ENCODE results near the gene IDH3G. TPM values are rescaled to one million over a fixed set of nuclear protein-coding genes. Genes with fewer than 3 reads are reported as not detected.

IDH3G gene
- total and polyA plus RNA-seq, 2 donors (not counting 1 experiment from before 2014, with no cell fraction given): 62.8 to 122 TPM

DNA sequence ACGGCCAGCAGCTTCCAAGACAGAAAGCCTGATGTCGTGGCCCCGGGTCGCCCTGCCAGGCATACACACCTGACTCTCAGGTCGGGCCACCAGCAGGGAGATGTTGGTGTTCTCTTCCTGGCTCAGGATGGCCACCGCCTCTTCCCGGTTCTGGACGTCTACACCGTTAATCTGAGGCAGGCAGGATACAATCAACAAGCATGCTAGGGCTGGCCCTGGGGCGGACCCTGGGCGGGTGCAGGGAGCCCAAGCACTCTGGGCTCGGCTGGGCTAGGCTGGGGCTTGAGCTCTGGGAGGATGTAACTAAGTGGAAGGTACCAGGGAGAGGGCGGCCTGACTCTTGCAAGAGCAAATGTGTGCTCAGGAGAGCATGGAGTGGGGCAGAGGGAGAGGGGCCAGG lies 11.3 kb upstream of the IDH3G start:
- POLR2A ChIA-PET: no interaction called here
- H3K79me2 ChIP-seq (ENCODE audit: control insufficient read depth, insufficient read depth, low read length): no peaks in the 10 kb centered on the region
- no peaks in the 10 kb centered on the region for H3K9me3 Mint-ChIP-seq (ENCODE audit: insufficient read depth)
- H3K36me3 ChIP-seq (replicated peaks in 1 of 2; ENCODE audit: control extremely low read depth in 1 of 2, control insufficient read depth in 1 of 2, extremely low read depth in 1 of 2, insufficient read depth in 2 of 2, low read length in 1 of 2): no peaks in the 10 kb centered on the region
- ATAC-seq (ENCODE audit: low read depth) (no peak), DNase-seq (no peak)
- no peak overlapping the region for H3K9ac ChIP-seq (ENCODE audit: low read length)
- H3K27me3 Mint-ChIP-seq: no peaks in the 10 kb centered on the region
- H3K4me1 Mint-ChIP-seq: no peaks in the 10 kb centered on the region
- H4K20me1 ChIP-seq (ENCODE audit: control insufficient read depth, insufficient read depth, low read length, poor library complexity, severe bottlenecking): no peaks in the 10 kb centered on the region
- H3K9me3 ChIP-seq (ENCODE audit: control extremely low read depth in 1 of 3, control insufficient read depth in 2 of 3, insufficient read depth in 1 of 3, low read length in 2 of 3): no peaks in the 10 kb centered on the region
- H3K4me3 Mint-ChIP-seq: no peak overlapping the region
- H3K27ac Mint-ChIP-seq: no peak overlapping the region
- H3K27ac ChIP-seq (ENCODE audit: low read length in 2 of 2): no peak overlapping the region
- no peak for TF ChIP-seq EZH2 (IDR thresholded peaks at IDR 0.05; ENCODE audit: borderline replicate concordance, insufficient read depth, low read depth, low read length, poor library complexity, severe bottlenecking)
- TF ChIP-seq, protein P1, sequence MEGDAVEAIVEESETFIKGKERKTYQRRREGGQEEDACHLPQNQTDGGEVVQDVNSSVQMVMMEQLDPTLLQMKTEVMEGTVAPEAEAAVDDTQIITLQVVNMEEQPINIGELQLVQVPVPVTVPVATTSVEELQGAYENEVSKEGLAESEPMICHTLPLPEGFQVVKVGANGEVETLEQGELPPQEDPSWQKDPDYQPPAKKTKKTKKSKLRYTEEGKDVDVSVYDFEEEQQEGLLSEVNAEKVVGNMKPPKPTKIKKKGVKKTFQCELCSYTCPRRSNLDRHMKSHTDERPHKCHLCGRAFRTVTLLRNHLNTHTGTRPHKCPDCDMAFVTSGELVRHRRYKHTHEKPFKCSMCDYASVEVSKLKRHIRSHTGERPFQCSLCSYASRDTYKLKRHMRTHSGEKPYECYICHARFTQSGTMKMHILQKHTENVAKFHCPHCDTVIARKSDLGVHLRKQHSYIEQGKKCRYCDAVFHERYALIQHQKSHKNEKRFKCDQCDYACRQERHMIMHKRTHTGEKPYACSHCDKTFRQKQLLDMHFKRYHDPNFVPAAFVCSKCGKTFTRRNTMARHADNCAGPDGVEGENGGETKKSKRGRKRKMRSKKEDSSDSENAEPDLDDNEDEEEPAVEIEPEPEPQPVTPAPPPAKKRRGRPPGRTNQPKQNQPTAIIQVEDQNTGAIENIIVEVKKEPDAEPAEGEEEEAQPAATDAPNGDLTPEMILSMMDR (IDR thresholded peaks at IDR 0.05): no peak
- no peaks in the 10 kb centered on the region for H3K27me3 ChIP-seq (replicated peaks in 1 of 4; ENCODE audit: control extremely low read depth in 1 of 4, control insufficient read depth in 3 of 4, insufficient read depth in 4 of 4, low read length in 3 of 4)
- CTCF ChIA-PET: no interaction called here
- no peaks in the 10 kb centered on the region for H3K4me1 ChIP-seq (ENCODE audit: control insufficient read depth in 2 of 2, insufficient read depth in 2 of 2, low read length in 2 of 2)
- no peak overlapping the region for H2AFZ ChIP-seq (ENCODE audit: insufficient read depth, low read depth, low read length, poor library complexity, severe bottlenecking)
- intact Hi-C loops (cut with micrococcal nuclease): no loop called here
- H3K4me2 ChIP-seq (replicated peaks; ENCODE audit: low read depth, low read length, poor library complexity, severe bottlenecking): no peak overlapping the region
- no peak overlapping the region for H3K4me3 ChIP-seq (ENCODE audit: control extremely low read depth in 1 of 5, extremely low read depth in 1 of 5, insufficient read depth in 1 of 5, low read depth in 2 of 5, low read length in 4 of 5)
- WGBS (ENCODE audit: insufficient coverage): 88% methylated on average over 13 of the region's 13 CpGs

DNA sequence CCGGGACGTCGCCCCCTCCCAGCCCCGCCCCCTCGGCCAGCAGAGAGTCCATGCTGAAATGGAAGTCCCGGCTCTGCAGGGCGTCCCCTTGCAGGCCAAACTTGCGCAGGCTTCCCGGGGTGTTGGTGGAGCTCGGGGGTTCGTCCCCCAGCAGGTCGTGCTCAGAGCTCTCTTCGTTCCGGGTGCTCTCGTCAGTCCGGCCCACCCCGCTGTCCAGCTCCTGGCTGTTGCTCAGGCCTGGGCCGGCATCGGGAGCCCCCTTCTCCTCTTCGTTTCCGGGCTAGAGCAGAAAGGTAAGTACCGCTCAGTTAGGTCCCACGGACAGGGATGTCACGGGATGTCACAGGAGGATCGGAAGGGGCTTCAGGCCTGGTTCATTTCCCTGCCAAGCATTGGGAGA lies 10.4 kb upstream of the IDH3G start:
- Histone ChIP-seq H2AFZ (ENCODE audit: insufficient read depth, low read depth, low read length, poor library complexity, severe bottlenecking) (no peak overlapping the region), H3K27ac (ENCODE audit: low read length in 2 of 2) (no peak overlapping the region), H3K9ac (ENCODE audit: low read length) (no peak overlapping the region), H3K9me3 (ENCODE audit: control extremely low read depth in 1 of 3, control insufficient read depth in 2 of 3, insufficient read depth in 1 of 3, low read length in 2 of 3) (no peaks in the 10 kb centered on the region), H3K79me2 (ENCODE audit: control insufficient read depth, insufficient read depth, low read length) (no peaks in the 10 kb centered on the region), H3K4me3 (ENCODE audit: control extremely low read depth in 1 of 5, extremely low read depth in 1 of 5, insufficient read depth in 1 of 5, low read depth in 2 of 5, low read length in 4 of 5) (no peak overlapping the region), H4K20me1 (ENCODE audit: control insufficient read depth, insufficient read depth, low read length, poor library complexity, severe bottlenecking) (no peaks in the 10 kb centered on the region), H3K4me2 (replicated peaks; ENCODE audit: low read depth, low read length, poor library complexity, severe bottlenecking) (no peak overlapping the region), H3K36me3 (replicated peaks in 1 of 2; ENCODE audit: control extremely low read depth in 1 of 2, control insufficient read depth in 1 of 2, extremely low read depth in 1 of 2, insufficient read depth in 2 of 2, low read length in 1 of 2) (no peaks in the 10 kb centered on the region), H3K4me1 (ENCODE audit: control insufficient read depth in 2 of 2, insufficient read depth in 2 of 2, low read length in 2 of 2) (no peaks in the 10 kb centered on the region), H3K27me3 (replicated peaks in 1 of 4; ENCODE audit: control extremely low read depth in 1 of 4, control insufficient read depth in 3 of 4, insufficient read depth in 4 of 4, low read length in 3 of 4) (no peaks in the 10 kb centered on the region)
- H3K9me3 Mint-ChIP-seq (ENCODE audit: insufficient read depth): no peaks in the 10 kb centered on the region
- ATAC-seq (ENCODE audit: low read depth): no peak
- no peak overlapping the region for H3K27ac Mint-ChIP-seq
- TF ChIP-seq, protein P1 (IDR thresholded peaks at IDR 0.05): no peak
- TF ChIP-seq EZH2 (IDR thresholded peaks at IDR 0.05; ENCODE audit: borderline replicate concordance, insufficient read depth, low read depth, low read length, poor library complexity, severe bottlenecking): no peak
- CTCF ChIA-PET: interaction anchor here (0.7 kb wide), 1 partner anchor 605 kb away, joined by 3 read pairs; the partner anchor contains the start of gene DNASE1L1
- WGBS (ENCODE audit: insufficient coverage): 94% methylated on average over 18 of the region's 25 CpGs
- no peaks in the 10 kb centered on the region for H3K4me1 Mint-ChIP-seq
- no peaks in the 10 kb centered on the region for H3K27me3 Mint-ChIP-seq
- DNase-seq: no peak
- POLR2A ChIA-PET: no interaction called here
- H3K4me3 Mint-ChIP-seq: no peak overlapping the region
- intact Hi-C loops (cut with micrococcal nuclease): no loop called here
